Vagina (tissue), 2 donors: Measurements from ENCODE around the gene GTF2IRD1.

Source experiments
- CTCF ChIP-seq, 3 experiments: fragments of 450-650 bp in 2 of 3; fragments of 200-600 bp in 1 of 3; sonication (generic) in 1 of 3; IDR thresholded peaks; one replicate each; pipeline ENCODE4 v1.5.1; 2017 to 2019; ENCODE audit warnings: antibody characterized with exemption in 3 of 3, mild to moderate bottlenecking in 2 of 3, moderate library complexity in 2 of 3
- POLR2A ChIP-seq, 2 donors: fragments of 450-650 bp; IDR thresholded peaks; one replicate each; pipeline ENCODE4 v1.6.1; 2017; ENCODE audit warnings: antibody characterized with exemption in 2 of 2, mild to moderate bottlenecking in 2 of 2, moderate library complexity in 2 of 2

DNA sequence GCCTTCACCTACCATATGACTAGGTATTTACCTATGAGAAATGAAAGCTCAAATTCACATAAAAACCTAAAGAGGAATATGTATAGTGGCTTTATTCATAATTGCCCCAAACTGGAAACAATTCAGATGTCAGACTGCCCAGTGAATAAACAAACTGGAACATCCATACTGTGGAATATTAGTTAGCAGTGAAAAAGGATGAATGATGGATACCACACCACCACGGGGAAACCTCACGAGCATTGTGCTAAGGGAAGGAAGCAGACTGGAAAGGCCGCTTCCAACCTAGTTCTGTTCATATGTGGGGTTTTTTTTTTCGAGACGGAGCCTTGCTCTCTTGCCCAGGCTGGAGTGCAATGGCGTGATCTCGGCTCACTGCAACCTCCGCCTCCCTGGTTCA, 16.8 kb downstream of the GTF2IRD1 start:
- TF ChIP-seq CTCF (IDR thresholded peaks at IDR 0.05), result no peak
- TF ChIP-seq POLR2A (IDR thresholded peaks at IDR 0.05), result no peak
